Superior temporal gyrus (tissue), 1 donor: ENCODE measurements around the gene ROBO3.

ENCODE experiments used
- DNase-seq: peaks from one replicate; pipeline ENCODE4 v3.0.0-alpha.2; 2016; ENCODE audit errors: extremely low spot score

The ROBO3 gene

GRCh38 chr11:124865181-124865901, at the start of gene ROBO3:
ROBO3 (plus strand) TSS chr11:124865432; CDS start chr11:124865578, 146 bp downstream.
- DNase-seq = no peak

- no peak for DNase-seq
Observed at GRCh38 chr11:124817036-124817435, 48.2 kb upstream of the ROBO3 start.

GRCh38 chr11:124821995-124822730, 43.1 kb upstream of the ROBO3 start:
- no peak for DNase-seq

- no peak for DNase-seq
Observed at GRCh38 chr11:124823512-124824376, 41.5 kb upstream of the ROBO3 start.

- DNase-seq = no peak
Observed at GRCh38 chr11:124825876-124826275, 39.4 kb upstream of the ROBO3 start.

- peak; percentile 44 for DNase-seq
Observed at GRCh38 chr11:124829986-124830385, 35.2 kb upstream of the ROBO3 start.

- DNase-seq = no peak
Observed at GRCh38 chr11:124830749-124831148, 34.5 kb upstream of the ROBO3 start.

- no peak for DNase-seq
Observed at GRCh38 chr11:124831897-124832296, 33.3 kb upstream of the ROBO3 start.

- DNase-seq = no peak
Observed at GRCh38 chr11:124832571-124832970, 32.7 kb upstream of the ROBO3 start.

- no peak for DNase-seq
Observed at GRCh38 chr11:124834526-124835180, 30.6 kb upstream of the ROBO3 start.

- DNase-seq = no peak
Observed at GRCh38 chr11:124835918-124836317, 29.3 kb upstream of the ROBO3 start.

GRCh38 chr11:124837491-124837856, 27.8 kb upstream of the ROBO3 start:
- peak; percentile 83 for DNase-seq

GRCh38 chr11:124838805-124839127, 26.5 kb upstream of the ROBO3 start:
- DNase-seq = no peak

GRCh38 chr11:124839128-124839971, 25.9 kb upstream of the ROBO3 start:
- DNase-seq = no peak

GRCh38 chr11:124839972-124840621, 25.1 kb upstream of the ROBO3 start:
- DNase-seq = no peak

GRCh38 chr11:124840666-124841065, 24.6 kb upstream of the ROBO3 start:
- no peak for DNase-seq

GRCh38 chr11:124841201-124841600, 24.0 kb upstream of the ROBO3 start:
- DNase-seq = no peak

- no peak for DNase-seq
Observed at GRCh38 chr11:124841840-124842239, 23.4 kb upstream of the ROBO3 start.

- no peak for DNase-seq
Observed at GRCh38 chr11:124842305-124842704, 22.9 kb upstream of the ROBO3 start.

- DNase-seq = no peak
Observed at GRCh38 chr11:124843616-124843910, 21.7 kb upstream of the ROBO3 start.

- no peak for DNase-seq
Observed at GRCh38 chr11:124844664-124845079, 20.6 kb upstream of the ROBO3 start.
